ENCODE results near the gene DTX1.
A peak's percentile ranks its signal among the peaks of the same experiment; 100 is the strongest.

DTX1 gene

DNA sequence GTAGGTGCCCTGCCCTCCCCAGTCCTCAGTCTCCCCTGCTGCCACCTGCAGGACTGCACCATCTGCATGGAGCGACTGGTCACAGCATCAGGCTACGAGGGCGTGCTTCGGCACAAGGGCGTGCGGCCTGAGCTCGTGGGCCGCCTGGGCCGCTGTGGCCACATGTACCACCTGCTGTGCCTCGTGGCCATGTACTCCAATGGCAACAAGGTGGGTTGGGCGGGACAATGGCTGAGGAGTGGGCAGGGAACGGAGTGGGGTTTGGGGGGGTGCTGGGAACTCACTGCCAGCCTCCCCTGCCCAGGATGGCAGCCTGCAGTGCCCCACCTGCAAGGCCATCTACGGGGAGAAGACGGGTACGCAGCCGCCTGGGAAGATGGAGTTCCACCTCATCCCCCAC, 38.2 kb downstream of the DTX1 start:
- no peak for DNase-seq (ENCODE audit: low read depth in 2 of 2)

DNA sequence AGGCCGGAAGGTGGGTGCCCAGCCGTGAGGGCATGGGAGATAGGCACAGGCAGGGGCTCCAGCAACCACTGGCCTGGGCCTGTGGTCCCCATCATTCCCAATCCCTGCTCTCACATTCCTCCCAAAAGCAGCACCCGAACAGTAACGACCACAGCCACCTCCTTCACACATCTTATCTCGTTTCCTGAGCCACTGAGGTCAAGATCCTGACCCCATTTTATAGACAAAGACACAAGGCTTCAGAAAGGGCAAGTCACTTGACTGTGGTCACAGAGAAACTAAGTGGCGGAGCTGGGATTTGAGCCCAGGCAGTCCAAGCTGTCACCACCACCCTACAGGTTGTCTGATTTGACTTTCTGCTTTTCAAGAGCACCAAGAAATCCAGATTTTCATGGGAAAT, 38.9 kb downstream of the DTX1 start:
- no peak for DNase-seq (ENCODE audit: low read depth in 2 of 2)

DNA sequence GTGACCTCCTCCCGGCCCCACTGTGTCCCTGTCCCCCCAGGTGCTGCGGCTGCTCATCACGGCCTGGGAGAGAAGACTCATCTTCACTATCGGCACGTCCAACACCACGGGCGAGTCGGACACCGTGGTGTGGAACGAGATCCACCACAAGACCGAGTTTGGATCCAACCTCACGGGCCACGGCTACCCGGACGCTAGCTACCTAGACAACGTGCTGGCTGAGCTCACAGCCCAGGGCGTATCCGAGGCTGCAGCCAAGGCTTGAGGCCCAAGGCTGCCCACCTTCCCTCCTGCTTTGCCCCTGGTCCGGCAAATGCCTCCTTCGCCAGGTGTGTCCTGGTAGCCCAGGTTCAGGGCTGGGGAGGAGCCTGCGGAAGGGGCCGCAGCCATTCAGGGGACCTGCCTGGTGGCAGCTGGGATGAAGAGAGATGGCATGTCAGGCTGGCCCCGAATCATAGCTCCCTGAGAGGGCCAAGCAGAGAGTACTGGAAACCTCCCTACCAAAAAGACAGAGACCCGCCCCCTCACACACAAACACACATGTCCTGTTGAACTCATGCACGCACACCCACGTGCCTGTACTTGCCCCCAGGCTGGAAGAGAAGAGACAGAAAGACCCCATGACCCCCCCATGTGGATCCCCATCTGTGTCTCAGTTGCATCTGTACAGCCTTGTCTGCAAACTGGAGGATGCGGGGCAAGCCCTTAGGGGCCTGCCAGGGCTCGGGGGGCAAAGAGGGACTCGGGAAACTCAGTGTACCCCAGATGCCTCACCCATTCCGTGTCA, 40.3 kb downstream of the DTX1 start:
- DNase-seq (ENCODE audit: low read depth in 2 of 2) = no peak

DNA sequence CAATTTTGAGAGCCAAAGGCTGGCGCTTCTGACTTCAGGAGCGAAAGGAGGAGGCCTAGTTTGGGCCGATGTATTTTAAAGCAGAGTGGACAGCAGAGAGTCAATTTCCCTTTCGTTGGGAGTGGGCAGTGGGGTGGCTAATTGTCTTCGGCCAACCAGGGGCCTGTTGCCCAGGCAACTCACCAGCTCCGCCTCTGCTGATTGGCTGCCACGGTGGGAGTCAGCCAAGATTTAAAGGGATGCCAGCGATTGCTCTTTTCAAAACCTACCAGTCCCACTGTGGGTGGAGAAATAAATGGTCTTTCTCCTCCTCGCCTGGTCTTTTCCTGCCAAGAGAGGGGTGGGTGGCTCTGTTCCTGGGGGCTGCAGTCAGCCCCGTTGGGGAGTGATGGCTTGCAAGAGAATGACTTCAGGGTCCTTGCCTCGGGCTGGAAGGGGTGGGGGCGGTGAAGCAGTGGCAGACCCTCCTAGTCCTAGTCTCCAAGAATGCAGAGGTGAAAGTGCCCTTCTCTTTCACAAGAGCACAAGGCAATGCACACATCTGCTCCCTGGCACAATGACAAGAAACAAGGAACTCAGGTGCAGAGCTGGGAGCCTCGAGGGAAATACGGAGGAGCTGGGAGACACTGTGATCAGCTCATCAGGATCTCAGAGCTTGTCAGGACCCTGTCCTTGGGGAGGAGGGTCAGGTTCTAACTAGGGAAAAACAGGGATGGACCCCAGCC, 41.3 kb downstream of the DTX1 start:
- no peak for DNase-seq (ENCODE audit: low read depth in 2 of 2)

DNA sequence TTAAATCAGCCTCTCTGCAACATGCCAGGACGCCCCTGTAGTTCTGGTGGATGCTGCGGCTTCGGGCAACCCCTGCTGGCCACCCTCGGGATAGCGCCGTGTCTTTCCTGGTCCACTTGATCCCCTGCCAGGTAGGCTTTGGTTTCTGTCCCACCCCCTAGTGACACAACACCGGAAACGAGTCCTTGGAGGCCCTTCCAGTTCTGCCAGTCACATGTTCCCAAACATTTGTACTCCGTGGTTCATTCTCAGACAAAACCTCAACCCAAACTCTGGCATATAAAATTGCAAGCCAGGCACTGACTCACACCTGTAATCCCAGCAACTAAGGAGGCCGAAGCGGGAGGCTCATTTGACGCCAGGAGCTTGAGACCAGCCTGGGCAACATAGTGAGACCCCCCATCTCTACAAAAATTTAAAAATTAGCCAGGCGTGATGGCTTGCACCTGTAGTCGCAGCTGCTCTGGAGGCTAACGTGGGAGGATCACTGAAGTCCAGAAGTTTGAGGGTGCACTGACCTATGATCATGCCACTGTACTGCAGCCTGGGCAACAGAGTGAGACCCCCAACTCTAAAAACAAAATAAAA, 42.0 kb downstream of the DTX1 start:
- DNase-seq (ENCODE audit: low read depth in 2 of 2) = peak; percentile 15 to 24

DNA sequence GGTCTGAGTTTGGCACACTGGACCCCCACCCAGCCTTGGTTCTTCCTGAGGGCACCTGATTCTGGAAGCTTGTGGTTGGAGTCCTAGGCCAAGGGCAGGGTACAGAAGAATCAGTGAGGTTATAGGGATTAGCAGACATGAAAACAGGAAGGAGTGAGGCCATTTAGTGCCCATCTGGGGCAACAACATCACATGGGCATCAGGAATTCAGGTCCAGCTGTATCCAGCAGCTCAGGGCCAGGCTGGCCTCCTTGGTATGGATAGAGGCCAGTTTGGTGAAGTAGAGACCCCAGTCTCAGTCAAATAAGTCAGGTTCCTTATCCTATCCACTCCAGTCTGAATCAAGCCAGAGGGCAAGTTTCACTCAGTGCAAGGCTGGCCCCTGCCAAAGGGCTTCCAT, 42.8 kb downstream of the DTX1 start:
- no peak for DNase-seq (ENCODE audit: low read depth in 2 of 2)

DNA sequence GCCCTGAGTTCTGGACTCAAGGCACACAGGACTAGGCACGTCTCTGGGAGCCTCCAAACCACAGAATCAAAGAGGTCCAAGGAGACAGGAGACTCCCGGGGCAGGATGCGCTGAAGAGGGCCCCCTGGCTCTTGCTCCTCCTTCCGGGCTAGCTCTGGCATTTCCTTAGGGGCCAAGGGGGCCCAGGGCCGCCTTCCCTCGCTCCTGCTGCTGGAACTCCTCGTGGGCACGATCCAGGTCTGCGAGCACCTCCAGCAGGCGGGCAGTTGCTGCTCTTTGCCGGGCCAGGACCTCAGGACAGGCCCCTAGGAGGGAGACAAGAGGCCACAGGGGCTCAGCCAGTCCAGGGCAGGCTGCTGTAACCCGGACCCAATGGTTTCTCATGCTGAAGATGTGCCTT, 43.2 kb downstream of the DTX1 start:
- no peak for DNase-seq (ENCODE audit: low read depth in 2 of 2)

DNA sequence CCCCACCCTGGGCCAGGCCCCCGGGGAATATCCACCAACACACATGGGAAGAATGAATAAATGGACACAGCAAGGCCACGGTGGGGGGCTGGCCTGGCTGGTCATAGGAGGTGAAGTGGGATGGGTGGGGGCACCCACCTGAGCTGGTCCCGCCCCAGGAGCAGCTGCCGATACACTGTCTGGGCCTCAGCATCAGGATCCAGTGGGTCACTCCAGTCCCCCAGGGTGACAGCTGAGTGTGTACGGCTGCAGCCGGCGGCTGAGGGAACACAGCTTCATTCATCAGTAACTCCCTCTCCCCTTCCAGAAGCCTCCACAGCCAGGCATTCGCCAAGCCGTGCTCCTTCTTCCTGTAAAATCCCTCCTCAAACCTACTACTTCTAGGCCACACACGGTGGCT, 45.2 kb downstream of the DTX1 start:
- no peak for DNase-seq (ENCODE audit: low read depth in 2 of 2)

DNA sequence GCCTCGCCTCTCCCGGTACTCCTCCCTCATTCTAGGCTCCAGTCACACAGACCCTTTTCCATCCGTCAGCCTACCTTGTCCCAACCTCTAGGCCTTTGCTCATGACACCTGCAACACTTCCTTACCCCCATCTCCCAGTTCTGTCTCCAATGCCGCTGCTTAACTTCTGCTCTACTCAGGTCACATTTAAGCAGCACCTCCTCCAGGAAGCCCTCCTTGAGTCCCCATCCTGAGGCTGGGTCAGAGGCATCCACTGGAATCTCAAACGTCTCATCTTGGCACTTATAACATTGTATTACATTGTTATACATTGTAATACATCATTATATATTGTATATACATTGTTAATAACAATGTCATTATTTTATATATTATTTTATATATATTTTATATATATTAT, 46.3 kb downstream of the DTX1 start:
- DNase-seq (ENCODE audit: low read depth in 2 of 2) = no peak

DNA sequence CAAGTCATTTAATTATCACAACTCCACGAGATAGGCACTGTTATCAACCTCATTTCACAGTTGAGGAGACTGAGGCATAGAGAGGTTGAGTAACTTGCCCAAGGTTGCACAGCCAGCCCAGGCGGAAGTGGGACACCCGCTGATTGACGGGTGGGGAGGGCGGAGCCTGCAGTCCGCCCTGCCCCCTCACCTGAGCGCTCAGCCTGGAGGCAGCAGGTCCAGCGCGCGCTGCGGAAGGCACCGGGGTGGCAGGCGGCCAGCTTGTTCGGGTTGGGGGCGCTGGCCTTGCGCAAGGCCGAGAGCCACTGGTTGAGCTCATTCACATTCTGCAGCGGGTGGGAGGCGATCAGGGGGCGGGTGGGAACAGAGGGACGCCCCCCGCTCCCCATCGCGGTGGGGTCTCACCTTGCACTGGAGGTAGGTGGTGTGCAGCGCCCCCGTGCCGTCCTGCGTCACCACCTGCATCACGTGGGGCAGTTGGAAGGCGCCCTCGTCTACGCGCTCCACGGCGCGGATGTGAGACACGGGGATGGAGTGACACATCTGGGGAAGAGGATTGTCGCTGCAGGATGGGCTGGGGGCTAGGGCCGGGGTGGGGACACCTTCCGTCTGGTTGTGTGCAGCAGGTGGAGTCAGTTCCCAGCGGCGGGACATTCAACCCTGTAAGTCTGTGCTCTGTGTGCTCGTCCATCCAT, 47.4 kb downstream of the DTX1 start:
- DNase-seq (ENCODE audit: low read depth in 2 of 2) = peak; percentile 24 to 41

DNA sequence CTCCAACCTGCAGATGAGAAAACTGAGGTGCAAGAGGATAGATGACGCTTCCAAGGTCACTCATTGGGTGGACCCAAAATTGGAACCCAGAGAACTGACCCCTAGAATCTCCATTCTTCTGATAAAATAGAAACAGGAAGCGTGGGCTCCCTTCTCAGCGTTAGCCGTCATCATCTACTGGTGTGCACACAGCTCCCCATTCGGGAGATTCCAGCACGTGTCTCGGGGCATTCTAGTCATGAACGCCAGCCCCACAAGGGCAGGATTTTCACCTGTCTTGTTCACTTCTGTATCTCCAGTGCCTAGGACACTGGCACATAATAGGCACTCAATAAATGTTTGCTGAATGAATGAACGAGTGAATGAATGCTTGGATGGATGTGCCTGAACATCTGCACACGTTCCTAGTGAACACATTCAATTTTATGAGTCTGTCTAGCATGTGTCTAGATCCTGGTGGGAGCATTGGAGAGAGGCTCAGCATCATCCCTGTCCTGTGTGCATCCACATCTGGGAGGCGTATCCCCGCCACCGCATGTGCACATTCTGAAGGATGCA, 48.5 kb downstream of the DTX1 start:
- DNase-seq (ENCODE audit: low read depth in 2 of 2) = no peak

DNA sequence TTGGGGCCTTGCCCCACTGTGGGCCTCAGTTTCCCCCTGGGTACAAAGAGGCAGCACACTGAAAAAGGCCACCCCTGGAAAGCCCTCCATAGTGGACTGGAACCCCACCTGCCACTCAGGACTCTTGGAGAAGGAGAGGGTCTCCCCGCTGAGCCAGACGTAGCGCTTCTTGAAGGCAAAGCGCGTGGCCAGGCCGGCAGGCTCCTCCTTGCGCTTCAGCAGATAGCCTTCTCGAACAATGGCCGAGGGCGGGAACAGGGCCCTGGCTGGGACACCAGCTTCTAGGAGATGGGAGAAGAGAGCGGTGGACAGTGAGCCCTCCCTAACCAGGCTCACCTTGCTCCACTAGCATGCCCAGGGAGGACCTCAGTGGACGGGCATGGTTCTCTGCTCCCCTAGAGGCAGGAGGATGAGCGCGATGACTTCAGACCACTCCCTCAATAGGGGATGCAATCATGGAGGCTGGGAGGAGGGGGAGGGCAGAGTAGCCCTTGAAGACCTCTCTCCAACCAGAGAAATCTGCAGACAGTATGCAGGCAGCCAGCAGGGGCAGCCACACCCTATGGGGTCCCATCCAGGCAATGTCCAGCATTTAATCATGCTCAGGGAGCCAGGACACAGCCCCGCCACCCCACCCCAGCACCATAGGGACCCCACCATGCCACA, 49.2 kb downstream of the DTX1 start:
- no peak for DNase-seq (ENCODE audit: low read depth in 2 of 2)

DNA sequence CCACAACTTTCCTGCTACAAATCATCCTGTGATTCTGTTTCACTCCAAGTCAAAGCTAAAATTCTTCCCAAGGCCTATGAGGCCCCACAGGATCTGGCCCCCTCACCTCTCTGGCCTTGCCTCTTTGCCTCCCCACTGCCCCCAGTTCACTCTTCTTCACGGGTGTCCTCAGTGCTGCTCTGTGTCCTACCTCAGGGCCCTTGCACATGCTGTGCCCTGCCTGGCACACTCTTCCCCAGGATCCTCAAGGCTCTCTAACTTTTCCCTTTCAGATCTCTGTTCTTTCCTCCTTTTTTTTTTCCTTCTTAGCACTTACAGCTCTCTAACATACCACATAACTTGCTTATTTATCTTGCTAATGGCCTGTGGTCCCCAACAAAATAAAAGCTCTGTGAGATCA, 49.8 kb downstream of the DTX1 start:
- DNase-seq (ENCODE audit: low read depth in 2 of 2) = no peak

DNA sequence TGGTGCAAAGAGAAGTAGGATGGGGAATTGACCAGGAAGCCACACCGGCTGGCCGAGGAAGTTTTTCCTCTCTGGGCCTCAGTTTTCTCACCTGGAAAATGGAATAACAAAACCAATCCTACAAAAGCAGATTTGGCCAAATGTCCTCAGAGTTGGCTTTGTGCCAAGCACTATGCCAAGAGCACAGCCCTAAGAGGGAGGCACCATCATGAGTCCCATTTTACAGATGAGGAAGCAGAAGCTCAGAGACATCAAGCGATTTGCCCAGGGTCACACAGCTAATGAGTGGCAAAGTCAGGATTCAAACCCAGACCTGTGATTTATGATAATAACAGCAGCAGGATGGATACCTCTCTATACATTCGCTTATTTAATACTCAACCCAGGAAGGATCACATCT, 51.8 kb downstream of the DTX1 start:
- DNase-seq (ENCODE audit: low read depth in 2 of 2) = no peak

DNA sequence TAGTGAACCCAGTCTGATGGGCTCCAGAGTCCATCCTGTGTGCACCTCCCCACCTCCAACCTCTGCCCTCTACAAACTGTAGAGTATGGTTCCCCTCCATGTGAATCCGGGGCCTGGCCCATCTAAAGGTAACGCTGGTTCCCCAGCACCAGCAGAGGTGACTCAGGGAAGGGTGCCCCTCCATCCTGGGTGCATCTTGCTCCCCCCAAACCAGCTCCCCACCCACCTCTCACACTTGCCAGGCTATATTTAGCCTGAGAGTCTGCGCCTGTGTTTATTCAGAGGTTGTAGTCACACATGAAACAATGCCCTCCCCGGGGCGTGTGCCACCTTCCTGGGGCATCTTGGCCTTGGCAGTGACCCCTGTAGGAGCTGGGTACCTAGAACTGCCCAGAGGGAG, 52.8 kb downstream of the DTX1 start:
- DNase-seq (ENCODE audit: low read depth in 2 of 2) = no peak

DNA sequence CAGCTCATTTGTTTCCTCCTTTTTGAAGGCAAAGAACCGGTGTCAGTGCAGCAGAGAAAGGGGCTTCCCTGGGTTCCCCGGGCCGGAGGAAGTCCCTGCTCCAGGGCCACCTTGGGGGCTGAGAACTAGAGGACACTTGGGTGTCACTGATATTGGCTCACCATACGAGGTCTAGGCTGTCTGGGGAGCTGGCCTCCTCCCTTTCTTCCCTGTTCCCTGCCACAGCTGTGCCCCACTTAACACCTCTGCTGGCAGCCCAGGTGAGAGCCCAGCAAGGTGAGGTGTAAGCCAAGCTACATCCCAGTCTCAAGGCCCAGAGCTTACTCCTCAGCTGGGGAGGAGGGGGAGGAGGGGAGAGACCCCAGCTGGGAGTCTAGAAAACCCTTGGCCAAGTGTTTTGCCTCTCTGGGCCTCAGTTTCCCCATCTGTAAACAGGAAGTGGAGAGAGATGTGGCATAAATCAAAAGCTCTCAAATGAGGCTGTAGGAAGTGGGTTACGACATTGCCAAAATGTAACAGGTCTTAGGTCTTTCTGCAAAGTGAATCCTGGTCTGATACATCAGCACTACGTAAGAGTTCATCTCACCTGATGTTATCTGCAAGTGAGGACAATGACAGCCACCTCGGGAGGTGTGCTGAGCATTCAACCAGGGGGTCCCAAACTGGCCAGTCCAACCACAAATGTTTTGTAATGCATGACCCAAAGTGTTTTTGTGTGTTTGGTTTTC, 53.5 kb downstream of the DTX1 start:
- DNase-seq (ENCODE audit: low read depth in 2 of 2) = no peak

DNA sequence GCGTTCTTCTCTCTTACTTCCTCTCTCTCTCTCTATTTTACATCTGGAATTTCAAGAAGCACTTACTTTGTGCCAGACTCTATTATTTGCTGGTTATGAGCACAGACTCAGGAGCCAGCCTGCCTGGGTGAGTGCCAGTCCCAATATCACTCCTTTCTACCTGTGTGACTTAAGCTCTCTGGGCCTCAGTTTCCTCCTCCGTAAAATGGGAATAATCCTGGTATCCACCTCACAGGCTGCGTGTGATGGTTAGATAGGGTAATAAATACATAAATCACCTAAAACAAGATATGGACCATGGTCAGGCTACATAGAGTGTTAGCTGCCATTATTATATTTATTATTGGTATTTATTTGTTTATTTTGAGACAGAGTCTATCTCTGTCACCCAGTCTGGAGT, 54.7 kb downstream of the DTX1 start:
- DNase-seq (ENCODE audit: low read depth in 2 of 2) = no peak

DNA sequence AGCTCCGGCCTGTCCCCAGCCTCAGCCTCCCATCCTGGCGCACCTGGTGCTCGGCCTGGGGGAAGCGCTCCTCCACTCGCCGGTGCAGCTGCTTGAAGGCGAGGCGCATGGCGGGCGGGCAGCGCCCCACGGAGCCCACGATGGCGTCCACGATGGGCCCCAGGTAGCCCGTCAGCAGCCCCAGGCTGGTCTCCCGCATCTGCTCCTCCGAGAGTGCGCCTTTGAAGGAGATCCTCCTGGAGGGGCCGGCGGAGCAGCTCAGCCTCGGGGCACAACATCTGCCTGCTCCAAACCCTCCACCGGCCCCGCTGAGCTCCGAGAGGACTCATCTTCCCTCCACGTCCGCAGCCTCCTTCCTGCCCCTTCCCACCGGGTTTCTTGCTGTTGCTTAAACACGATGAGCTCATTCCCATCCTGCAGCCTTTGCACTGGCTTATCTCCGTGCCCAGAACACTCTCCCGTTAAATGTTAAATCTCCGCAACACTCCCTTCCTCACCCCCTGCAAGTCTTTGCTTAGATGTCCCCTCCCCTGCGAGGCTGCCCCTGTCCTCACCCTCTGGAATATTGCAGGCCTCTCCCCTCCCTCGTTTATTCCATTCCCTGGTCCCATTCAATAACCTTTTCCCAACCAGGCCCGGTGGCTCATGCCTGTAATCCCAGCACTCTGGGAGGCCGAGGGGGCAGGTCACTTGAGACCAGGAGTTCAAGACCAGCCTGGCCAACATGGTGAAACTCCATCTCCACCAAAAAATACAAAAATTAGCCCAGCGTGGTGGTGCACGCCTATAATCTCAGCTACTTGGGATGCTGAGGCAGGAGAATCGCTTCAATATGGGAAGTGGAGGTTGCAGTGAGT, 55.7 kb downstream of the DTX1 start:
- DNase-seq (ENCODE audit: low read depth in 2 of 2) = no peak

DNA sequence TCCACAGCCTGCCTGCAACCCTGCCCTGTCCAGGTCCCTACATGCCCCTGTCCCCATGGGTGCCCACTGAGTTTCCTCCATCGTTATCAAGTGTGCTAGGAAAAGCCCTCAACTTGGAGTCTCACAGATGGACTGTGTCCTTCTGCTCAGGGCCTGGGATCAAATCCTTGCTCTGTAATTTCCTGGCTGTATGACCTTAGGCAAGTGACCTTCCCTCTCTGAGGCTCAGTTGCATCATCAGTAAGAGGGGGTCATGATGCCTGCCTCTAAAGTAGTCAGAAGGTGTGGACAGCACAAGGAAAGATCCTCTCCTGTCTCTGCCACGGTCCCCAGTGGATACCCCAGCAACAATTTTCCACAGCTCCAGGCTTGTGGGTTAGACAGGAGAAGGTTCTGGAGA, 56.9 kb downstream of the DTX1 start:
- DNase-seq (ENCODE audit: low read depth in 2 of 2) = no peak

Data from stimulated activated CD8-positive, alpha-beta memory T cell treated with anti-CD3 and anti-CD28 coated beads, Interleukin-7, amount 100 ng/mL, for 4 hours (primary cell).